ENCODE data around the gene ZNF791.
"Not testable (repeated sequence)": the region's sequence is repeated elsewhere in the genome, so short reads cannot be mapped to it uniquely, and the experiment has no call there.

The ZNF791 gene

DNA sequence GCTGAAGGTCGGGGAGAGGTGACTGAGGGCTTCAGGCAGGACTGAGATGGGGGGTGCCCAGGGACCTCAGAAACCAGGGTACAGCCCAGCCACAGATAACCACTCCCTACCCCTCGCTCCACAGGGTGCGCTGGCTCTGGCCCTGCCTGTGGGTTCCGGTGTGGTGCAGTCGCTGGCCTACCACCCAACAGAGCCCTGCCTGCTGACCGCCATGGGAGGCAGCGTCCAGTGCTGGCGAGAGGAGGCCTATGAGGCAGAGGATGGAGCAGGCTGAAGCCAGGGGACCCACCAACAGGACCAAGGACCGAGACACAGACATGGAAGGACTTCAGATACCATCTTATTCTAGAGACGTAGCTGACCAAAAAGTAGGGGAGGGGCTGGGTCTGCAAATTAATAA is 64.7 kb downstream of the ZNF791 start:
- TF ChIP-seq, protein P1, sequence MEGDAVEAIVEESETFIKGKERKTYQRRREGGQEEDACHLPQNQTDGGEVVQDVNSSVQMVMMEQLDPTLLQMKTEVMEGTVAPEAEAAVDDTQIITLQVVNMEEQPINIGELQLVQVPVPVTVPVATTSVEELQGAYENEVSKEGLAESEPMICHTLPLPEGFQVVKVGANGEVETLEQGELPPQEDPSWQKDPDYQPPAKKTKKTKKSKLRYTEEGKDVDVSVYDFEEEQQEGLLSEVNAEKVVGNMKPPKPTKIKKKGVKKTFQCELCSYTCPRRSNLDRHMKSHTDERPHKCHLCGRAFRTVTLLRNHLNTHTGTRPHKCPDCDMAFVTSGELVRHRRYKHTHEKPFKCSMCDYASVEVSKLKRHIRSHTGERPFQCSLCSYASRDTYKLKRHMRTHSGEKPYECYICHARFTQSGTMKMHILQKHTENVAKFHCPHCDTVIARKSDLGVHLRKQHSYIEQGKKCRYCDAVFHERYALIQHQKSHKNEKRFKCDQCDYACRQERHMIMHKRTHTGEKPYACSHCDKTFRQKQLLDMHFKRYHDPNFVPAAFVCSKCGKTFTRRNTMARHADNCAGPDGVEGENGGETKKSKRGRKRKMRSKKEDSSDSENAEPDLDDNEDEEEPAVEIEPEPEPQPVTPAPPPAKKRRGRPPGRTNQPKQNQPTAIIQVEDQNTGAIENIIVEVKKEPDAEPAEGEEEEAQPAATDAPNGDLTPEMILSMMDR (IDR thresholded peaks at IDR 0.05; ENCODE audit: borderline replicate concordance, insufficient read depth, low read depth, low read length): no peak
- no peak overlapping the region for H3K4me3 ChIP-seq (ENCODE audit: low read depth, low read length)

DNA sequence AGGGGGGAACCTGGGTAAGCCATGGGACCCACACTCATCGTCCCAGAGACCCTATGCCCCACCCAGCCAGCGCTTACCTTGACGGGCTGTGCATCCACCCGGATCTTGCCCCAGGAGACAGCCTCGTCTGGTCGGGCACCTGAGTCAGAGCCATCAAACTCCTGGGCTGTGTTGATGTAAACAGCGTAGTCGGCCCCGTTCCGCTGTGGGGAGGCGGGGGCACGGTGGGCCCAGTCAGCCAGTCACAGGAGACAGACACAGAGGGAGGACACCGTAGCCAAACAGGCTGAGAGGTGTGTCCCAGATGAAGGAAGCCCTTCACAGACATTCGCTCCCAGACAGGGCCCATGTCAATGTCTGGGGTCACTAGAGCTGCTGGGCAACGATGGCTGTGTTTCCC is 65.2 kb downstream of the ZNF791 start:
- TF ChIP-seq, protein P1 (IDR thresholded peaks at IDR 0.05; ENCODE audit: borderline replicate concordance, insufficient read depth, low read depth, low read length): no peak
- H3K4me3 ChIP-seq (ENCODE audit: low read depth, low read length): no peak overlapping the region

DNA sequence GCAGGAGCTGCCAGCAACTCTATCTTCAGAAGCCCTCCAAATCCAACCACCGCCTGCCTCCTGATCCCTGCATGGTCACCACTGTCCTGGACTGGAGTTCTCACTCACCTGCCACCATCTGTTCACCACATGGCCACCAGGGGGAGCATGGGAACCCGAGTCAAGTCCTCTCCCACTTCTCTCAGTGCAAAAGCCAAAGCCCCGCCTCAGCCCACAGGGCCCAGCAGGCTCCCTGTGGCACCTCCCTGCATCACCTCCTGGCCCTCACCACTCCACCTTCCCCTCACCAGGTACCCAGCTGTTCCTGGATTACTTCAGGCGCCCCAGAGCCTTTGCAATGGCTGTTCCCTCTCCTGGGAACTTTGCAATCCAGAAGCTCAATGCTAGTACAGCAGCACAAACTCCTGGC is 65.7 kb downstream of the ZNF791 start:
- H3K4me3 ChIP-seq (ENCODE audit: low read depth, low read length): no peak overlapping the region
- TF ChIP-seq, protein P1 (IDR thresholded peaks at IDR 0.05; ENCODE audit: borderline replicate concordance, insufficient read depth, low read depth, low read length): peak; percentile 95

DNA sequence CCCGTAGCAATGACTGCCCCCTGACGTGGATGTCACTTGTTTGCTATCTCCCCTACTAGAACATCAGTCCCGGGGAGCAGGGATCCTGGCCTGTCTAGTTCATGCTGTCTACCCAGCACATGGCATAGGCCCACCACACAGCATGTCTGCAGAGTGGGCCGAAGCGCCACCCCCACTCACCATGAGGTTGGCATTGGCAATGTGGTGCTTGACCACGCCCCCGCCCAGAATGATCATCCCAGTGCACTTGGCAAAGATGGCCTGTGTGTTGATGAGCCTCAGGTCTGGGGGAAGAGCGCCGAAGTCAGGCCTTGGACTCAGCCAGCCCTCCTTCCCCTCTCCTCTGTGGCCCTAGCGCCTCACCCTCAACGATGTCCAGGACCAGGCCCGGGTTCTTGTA is 66.2 kb downstream of the ZNF791 start:
- TF ChIP-seq, protein P1 (IDR thresholded peaks at IDR 0.05; ENCODE audit: borderline replicate concordance, insufficient read depth, low read depth, low read length): no peak
- H3K4me3 ChIP-seq (ENCODE audit: low read depth, low read length): no peak overlapping the region

DNA sequence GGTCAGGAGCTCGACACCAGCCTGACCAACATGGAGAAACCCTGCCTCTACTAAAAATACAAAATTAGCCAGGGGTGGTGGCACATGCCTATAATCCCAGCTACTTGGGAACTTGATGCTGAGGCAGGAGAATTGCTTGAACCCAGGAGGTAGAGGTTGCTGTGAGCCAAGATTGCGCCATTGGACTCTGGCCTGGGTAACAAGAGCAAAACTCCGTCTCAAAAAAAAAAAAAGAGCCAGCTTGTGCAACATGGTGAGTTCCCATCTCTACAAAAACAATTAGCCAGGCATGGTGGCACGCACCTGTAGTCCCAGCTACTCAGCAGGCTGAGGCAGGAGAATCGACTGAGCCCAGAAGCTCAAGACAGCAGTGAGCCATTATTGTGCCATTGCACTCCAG is 67.3 kb downstream of the ZNF791 start:
- not testable (repeated sequence) for H3K4me3 ChIP-seq (ENCODE audit: low read depth, low read length)

DNA sequence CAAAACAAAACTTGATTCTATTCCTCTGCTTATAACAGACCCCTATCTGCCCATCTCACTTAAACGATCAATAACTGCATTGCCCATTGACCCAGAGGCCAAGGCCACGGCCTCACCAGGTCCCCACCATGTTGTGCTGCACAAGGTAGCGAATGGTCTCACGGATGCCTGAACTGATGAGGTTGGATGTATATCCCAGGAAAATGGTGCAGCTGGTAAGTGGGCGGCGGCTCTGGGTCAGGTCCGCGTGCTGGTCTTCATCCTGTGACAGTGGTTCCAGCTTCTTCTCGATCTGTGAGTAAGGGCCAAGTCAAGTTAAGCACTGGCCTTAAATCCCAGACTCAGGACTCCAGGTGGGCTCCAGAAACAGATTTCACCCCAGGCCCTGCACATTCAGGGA is 69.3 kb downstream of the ZNF791 start:
- H3K4me3 ChIP-seq (ENCODE audit: low read depth, low read length): no peak overlapping the region
- TF ChIP-seq, protein P1 (IDR thresholded peaks at IDR 0.05; ENCODE audit: borderline replicate concordance, insufficient read depth, low read depth, low read length): no peak

DNA sequence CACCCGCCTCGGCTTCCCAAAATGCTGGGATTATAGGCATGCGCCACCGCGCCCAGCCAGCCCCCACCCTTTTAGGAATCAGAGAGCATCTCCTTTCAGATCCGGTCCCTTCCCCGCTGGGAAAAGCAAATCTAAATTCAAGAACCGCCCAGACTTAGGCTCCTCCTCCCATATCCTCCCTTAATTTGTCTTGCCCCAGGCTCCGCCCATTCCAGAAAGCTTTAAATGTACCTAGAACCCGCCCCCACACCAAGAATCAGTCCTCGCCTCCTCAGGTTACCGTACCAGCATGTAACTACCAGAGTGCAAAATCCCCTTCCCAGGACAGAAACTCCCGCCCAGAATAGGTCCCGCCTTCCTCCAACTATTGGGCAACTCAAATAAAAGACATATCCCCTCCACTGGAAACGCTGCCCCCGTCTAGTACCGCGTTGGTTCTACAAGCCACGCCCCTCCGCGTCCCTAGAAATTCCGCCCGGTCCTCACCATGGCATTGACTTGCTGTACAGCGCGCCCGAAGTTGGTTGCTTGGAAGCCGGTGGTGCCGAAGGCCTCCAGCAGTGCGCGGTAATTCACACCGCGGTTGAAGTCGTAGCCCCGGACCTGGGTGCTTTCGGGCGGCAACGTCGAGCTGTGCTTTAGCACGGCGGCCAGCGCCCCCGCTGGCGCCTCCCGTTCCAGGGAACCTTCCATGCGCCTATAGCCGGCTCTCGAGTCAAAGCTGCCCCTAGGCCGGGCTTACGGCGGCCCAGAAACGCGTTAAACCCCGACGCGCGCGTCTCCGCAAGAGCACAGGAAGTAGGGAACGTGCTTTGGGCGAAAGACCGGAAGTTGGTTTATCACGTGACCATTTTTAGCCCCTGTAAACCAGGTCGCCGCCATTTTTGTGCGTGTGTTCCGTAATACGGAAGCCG is 70.6 kb downstream of the ZNF791 start, which contains the start of gene DHPS:
TSS of gene DHPS (minus strand) at position 807 of the 914 bp plus-strand sequence. CDS start at position 693, 114 bp downstream.
- peak within 1 kb of the TSS; percentile 97 for H3K4me3 ChIP-seq (ENCODE audit: low read depth, low read length)
- TF ChIP-seq, protein P1 (IDR thresholded peaks at IDR 0.05; ENCODE audit: borderline replicate concordance, insufficient read depth, low read depth, low read length): no peak

All from GM12875 (cell line).